T1000 (cell line): ENCODE data around the gene ATP5ME.
"Not testable (repeated sequence)": the region's sequence is repeated elsewhere in the genome, so short reads cannot be mapped to it uniquely, and the experiment has no call there.

Source experiments
- DNase-seq: peaks from one replicate; lab custom pipeline; 2025; ENCODE audit warnings: mixed read lengths; lab: John Stamatoyannopoulos, UW

ATP5ME gene

DNA sequence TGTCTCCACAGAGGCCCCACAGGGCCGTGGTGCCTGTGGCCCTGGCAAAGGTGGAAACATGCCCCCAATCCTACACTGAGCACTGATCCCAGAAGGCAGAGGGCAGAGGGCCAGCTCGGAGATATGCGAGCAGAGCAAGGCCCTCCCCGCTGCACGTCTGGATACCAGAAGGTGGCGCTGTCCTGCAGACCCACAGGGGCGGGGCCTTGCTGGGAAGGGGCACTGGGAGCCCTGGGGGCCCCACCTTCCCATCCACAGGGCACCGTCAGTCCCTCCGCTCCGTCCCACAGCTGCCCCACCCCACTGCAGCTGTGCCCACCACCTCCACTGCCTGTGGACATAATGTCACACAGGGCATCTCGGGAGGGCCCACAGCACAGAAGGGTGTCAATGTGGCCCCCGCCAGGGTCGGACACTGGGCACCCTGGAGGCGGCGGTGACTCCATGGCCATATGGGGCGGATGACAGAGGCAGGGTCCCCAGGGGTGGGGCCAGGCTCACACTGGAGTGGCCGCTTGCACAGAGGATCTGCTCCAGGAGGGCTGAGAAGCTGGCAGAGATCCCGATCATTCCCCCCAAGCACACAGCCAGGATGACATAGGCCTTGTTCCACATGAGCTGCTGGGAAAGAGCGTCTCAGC lies 10.0 kb upstream of the ATP5ME start:
- no peak for DNase-seq

DNA sequence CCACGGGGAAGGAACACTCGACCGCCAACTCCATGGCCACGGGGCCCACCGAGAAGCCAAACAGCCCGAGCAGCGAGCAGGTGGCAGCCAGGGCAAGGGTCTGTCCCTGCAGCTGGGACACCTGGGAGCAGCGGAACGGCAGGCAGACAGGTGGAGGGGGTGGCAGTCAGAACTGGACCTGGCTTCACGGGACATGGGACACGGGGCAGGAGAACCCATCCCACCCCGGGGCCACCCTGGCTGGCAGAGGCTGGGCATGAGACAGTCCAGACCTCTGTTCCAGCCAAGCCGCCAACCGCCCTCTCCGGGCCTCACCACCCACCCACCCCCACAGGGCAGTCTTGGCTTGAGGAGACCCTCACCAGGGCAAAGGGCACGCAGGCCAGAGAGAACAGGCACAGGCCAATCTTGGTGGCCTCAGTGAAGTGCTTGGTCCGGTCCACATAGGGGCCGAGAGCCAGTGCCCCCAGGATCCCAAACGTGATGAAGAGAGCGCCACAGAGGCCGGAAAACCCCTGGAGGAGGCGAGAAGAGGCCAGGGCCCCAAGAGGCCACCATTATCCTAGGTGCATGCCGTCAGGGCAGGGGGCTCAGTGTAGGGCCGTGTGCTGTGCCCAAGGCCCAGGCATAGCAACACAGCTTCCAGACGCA lies 9.3 kb upstream of the ATP5ME start:
- no peak for DNase-seq

GRCh38 chr4:682490-683172 lies 8.6 kb upstream of the ATP5ME start:
- DNase-seq = no peak

- DNase-seq = no peak
Observed at GRCh38 chr4:681736-682451, 7.8 kb upstream of the ATP5ME start.

- DNase-seq = no peak
Observed at GRCh38 chr4:680928-681645, 7.0 kb upstream of the ATP5ME start.

DNA sequence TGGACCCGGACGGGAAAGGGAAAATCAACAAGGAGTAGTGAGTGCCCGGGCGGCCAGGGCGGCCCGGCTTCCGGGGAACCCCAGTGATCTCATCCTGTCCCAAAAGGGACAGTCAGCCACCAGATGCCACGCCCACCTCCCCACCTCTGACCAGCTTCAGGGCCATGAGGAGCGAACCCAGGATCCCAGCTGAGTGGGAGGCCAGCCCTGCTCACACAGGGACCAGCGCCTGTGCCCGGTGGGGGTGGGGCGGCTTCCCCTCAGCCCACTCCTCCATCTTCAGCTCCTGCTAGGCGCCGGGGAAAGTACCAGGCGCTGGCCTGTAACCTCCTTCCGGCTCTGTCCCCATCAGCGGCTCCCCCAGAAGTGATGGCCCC lies 6.5 kb upstream of the ATP5ME start:
- DNase-seq = no peak

- no peak for DNase-seq
Observed at GRCh38 chr4:680091-680490, 6.0 kb upstream of the ATP5ME start.

DNA sequence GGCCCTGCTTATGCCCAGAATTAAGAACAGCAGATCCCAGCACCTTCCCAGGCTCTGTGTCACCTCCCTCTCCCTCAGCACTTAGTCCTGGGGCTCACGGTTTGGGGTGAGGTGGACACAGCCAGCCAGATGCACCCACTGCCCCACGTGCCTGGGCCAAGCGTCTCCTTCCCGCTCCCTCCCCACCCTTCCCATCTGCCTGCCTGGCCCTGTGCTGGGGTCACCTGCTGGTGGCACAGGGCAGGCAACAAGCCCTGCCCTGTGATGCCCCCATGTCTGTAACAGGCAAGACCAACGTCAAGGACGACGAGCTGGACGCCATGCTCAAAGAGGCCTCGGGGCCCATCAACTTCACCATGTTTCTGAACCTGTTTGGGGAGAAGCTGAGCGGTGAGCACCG lies 5.6 kb upstream of the ATP5ME start:
- DNase-seq = no peak

DNA sequence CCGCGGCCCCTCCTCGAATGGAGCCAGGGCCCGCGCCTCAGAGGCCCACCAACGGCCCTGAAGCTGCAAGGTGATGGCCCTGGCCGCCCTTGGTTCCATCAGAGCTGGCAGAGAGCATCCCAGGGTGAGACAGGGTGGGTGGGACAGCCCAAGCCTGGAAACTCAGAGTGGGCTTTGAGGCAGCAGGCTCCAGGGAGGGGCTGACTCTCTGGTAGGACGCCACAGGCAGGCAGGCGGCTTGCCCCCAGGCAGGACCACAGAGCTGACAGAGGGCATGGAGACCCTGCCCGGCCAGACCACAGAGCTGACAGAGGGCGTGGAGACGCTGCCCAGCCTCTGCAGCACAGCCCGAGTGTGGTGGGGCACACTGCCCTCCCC lies 5.0 kb upstream of the ATP5ME start:
- no peak for DNase-seq

DNA sequence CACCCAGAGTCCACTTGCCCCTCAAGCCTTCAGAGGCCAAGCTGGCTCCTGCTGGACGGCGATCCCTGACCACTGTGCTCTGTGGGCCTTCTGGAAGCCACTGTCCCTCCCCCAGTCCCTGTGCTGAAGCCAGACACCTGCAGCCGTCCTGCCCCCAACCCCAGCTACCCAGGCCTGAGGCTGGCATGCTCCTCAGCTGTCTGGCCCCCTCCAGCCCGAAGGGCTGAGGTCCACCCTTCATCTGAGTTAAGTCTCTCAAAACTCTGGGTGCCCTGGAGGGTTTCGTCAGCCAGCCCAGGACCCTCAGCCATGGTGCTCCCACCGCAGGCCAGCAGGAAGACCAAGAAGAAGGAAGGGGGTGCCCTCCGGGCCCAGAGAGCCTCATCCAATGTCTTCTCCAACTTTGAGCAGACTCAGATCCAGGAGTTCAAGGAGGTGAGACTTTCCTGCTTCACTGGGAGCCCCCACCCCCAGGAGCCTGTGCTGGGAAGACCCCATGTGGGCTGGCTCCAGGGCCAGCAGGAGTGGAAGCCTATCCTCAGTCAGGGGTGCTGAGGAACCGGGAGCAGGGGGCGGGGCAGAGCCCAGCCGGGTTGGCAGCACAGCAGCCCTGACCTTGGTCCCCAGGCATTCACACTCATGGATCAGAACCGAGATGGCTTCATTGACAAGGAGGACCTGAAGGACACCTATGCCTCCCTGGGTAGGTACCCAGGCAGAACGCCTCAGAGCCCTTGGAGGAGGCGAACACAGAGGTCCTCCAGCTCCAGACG lies 4.4 kb upstream of the ATP5ME start:
- no peak for DNase-seq

DNA sequence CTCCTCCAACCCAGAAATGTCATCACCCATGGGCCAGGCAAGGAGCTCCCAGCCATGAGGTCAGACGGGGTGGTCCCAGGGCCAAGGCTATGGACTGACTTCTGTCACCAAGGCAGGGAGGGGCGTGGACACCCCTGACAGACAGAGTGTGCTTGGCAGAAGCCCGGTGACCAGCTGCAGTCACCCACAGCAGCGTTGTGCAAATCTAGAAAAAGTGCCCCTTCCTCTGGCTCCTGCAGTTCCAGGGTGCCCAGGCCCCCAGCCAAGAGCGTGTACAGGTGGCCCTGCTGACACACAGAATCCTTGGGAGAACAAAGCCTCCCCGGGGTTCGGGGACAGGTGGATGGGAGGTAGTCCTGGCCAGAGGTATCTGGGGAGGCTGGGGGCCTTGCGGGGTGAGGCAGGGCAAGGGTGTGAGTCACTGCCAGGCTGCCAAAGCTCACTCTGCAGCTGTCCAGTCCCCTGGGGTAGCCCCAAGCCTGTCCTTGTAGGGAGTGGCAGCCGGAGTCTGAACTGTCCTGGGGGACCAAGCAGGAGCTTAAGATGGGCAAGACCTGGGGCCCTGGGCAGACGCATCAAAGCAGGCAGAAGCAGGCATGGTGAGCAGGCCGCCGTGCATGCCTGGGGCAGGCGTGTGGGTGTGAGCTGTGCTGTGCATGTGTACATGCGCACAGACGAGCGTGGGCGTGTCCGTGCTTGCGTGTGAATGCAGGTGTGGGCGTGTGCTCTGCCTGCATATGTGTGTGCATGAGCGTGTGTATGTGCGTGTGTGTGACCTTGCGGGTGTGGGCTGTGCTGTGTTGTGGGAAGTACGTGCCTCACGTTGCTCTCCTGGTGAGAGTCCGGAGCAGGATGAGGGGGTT lies 3.6 kb upstream of the ATP5ME start:
- DNase-seq = no peak

DNA sequence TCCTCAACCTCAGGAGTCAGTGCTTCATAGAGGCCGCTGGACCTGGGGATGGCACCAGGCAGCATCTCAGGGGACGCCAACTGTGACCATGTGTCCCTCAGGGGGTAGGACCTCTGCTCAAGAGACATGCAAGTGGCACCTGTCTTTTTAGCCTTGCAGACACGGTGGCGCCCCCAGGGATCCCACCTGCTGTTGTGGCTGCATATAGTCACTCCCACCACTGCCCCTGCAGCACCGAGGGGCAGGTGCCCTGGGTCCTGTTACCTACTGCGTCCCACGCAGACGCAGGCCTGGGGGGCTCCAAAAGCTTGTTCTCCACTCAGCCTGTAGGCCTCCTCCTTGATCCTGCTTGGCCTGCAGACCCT lies 2.8 kb upstream of the ATP5ME start:
- no peak for DNase-seq

DNA sequence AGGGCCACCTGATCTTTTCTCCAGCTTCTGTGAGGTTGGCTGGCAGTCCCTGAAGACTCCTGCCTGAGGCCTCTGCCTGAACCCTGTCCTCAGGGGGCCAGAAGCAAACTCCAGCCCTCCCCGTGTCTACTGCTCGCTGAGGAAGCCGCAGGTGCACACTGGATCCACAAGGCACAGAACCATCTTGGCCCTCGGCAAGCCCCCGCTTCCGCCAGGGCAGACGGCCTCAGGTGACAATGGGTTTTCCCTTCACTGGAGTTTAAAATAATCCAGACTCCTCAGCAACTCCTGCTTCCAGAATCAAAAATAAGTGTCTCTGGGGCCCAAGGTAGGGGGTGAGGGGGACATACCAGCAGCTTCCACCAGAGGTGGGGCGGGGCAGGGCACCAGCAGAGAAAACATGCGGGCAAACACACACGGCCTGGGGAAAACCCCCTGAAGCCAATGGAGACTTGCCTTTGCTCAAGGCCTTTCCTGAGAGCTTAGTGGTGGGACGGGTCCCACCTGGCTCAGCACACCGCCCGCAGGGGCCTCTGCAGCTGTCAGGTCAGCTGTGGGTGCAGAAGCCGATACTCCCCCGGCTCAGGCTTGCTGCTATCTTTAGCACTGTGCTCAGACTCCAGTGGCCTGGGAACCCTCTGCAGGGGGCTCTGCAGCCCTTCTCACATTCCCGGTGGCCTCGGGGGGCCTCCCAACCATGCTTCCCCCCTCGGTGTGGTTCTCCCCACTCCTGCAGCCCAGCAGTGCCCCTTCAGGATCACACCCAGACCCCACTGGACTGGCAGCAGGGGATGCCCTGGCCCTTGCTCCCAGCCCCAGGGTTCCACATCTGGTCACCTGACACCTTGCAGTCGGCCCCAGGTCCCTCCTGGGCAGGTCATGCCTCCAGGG lies 2.1 kb upstream of the ATP5ME start:
- no peak for DNase-seq

GRCh38 chr4:675036-675882 lies 1.2 kb upstream of the ATP5ME start:
- no peak for DNase-seq

- no peak for DNase-seq
Observed at GRCh38 chr4:673349-674091, 556 bp downstream of the ATP5ME start.

DNA sequence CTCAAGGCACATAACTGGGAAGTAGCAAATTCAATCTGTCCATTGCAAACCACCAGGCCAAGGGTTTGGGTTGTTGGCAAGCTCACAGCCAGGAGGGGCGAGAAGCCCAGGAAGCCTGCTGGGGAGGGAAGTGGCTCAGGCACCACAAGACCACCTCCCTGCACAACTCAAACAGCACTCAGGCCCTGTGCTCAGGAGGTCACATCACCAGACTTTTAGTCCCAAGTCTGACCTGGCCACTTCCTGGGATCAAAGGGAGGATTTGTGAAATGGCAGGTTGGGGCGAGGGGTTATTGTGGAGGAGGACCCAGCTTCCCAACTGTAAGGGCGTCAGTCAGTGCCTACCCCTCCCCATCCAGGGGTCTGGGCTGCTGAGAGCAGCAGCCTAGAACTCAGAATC lies 2.3 kb downstream of the ATP5ME start:
- DNase-seq = no peak

DNA sequence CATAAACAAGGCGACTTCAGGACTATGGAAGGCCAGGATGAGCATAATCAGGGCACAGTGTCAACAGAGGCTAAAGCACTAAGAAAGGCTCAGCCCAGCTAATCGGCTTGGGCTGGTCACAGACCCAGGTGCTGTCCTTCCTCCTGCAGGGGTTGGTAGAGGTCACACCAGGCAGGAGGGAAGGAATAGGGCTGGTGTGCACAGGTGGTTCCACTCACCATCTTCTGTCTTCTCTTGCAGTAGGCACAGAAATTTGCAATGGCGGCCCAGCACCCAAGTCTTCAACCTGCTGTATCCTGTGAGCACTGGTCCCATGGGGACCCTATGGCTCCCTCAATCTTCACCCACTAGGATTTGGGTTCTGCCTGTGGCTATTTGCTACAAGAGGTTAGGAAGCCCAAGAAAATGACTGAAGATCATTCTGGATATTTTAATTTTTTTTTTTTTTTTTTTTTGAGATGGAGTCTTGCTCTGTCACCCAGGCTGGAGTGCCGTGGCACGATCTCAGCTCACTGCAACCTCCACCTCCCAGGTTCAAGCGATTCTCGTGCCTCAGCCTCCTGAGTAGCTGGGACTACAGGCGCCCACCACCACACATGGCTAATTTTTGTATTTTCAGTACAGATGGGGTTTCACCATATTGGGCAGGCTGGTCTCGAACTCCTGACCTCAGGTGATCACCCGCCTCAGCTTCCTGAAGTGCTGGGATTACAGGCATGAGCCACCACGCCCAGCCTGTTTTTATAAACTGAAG lies 4.1 kb downstream of the ATP5ME start:
- DNase-seq = not testable (repeated sequence)
